Ovary (tissue), 9 donors: Measurements from ENCODE around the gene TTC7B. TPM values are rescaled to one million over a fixed set of nuclear protein-coding genes. Genes with fewer than 3 reads are reported as not detected.

ENCODE experiments used
- DNase-seq, 5 donors: peaks; one replicate each; pipeline ENCODE4 v3.0.0-alpha.2; 2019 to 2020
- H3K27ac ChIP-seq, 2 donors: fragments of 200-600 bp; one replicate each; pipeline versions ENCODE4 v1.5.1 to v1.8.0; 2019 to 2022
- H3K27me3 ChIP-seq: fragments of 200-600 bp; one replicate; pipeline ENCODE4 v1.8.0; 2022
- H3K36me3 ChIP-seq: fragments of 200-600 bp; sonication (generic); one replicate; pipeline ENCODE4 v1.5.1; 2019
- H3K4me1 ChIP-seq: one replicate; pipeline ENCODE4 v1.8.1; 2013; ENCODE audit warnings: mild to moderate bottlenecking, moderate library complexity; ENCODE audit not compliant: insufficient read depth
- H3K4me3 ChIP-seq: fragments of 200-600 bp; sonication (generic); one replicate; pipeline ENCODE4 v1.5.1; 2017
- H3K9me3 ChIP-seq, 2 donors: fragments of 200-600 bp in 1 of 2; sonication (generic) in 1 of 2; one replicate each; pipeline versions ENCODE4 v1.5.1 to v1.8.1; 2013 to 2019; ENCODE audit warnings: mild to moderate bottlenecking in 1 of 2, moderate library complexity in 1 of 2
- CTCF ChIP-seq, 3 donors: fragments of 450-650 bp in 2 of 3; fragments of 200-600 bp in 1 of 3; IDR thresholded peaks; one replicate each; pipeline versions ENCODE4 v1.5.1 to v1.8.0; 2016 to 2022; ENCODE audit warnings: antibody characterized with exemption in 3 of 3, mild to moderate bottlenecking in 1 of 3
- EP300 ChIP-seq: sonication (generic); formaldehyde crosslinking; IDR thresholded peaks from one replicate; pipeline ENCODE4 v1.6.1; 2017; ENCODE audit warnings: antibody characterized with exemption
- POLR2A ChIP-seq: fragments of 450-650 bp; IDR thresholded peaks from one replicate; pipeline ENCODE4 v1.6.1; 2017; ENCODE audit warnings: antibody characterized with exemption, mild to moderate bottlenecking, moderate library complexity
- WGBS, 3 donors: extraction: QIAGEN DNeasy Blood & Tissue Kit in 1 of 3; methylation state at CpG; one replicate each; pipeline versions ENCODE4 v1.1.5 to v1.1.7; 2013 to 2017; 5-methylcytosine and 5-hydroxymethylcytosine counted together
- intact Hi-C, 4 donors: fragments of 100-400 bp; cut with DNase I; formaldehyde crosslinking; loops; one replicate each; pipeline versions ENCODE4 v1.11.0 to v1.15.1; 2022 to 2023
- polyA plus RNA-seq, 2 donors: library from polyadenylated mRNA; stranded (reverse); fragments of 200-250 nt in 1 of 2; fragments of 350-450 nt in 1 of 2; fragmentation: Illumina TruSeq in 1 of 2; extraction: RNeasy Lipid Tissue Mini Kit (QIAGEN cat#74804) in 1 of 2; gene quantifications; one replicate each; pipeline ENCODE4 v1.2.3, GENCODE V29; 2013 to 2014
- total RNA-seq, 7 donors: library from RNA; depleted of rRNA in 2 of 7; stranded (reverse); fragments of >200 nt in 2 of 7; fragmentation: NEBNext Ultra II Directional in 3 of 7; extraction: Animal tissue kit (Norgen Biotek cat#: 25700) in 3 of 7; gene quantifications; one replicate each; pipeline versions ENCODE4 v1.1.0 to v1.2.4, GENCODE V29; 2016 to 2023
- donor health status: DM: no; HTN: no; CAD: no; lungs with moderate emphysema.
- donor health status: DM: no; HTN: no; CAD: no.
- donor health status: Bipolar disorder and iron deficiency.
- donor health status: DM: yes; HTN: yes; CAD: no.
- donor health status: DM: no; HTN: no; CAD: no.
- donor health status: DM: yes; HTN: yes; CAD: no.

The TTC7B gene
- total and polyA plus RNA-seq, 9 donors, result 18.2 to 39.5 (median 34.2) TPM

- no peak overlapping the region for H3K27ac ChIP-seq
These were observed 257.9 kb downstream of the TTC7B start for GRCh38 chr14:90558041-90558982.

GRCh38 chr14:90557516-90557915 lies 258.7 kb downstream of the TTC7B start:
- 95 to 96% (median 96%) methylated on average over 7 of the region's 7 CpGs for WGBS, 3 donors
- DNase-seq, result no peak
- Histone ChIP-seq H3K4me1 (no peaks in the 10 kb centered on the region), H3K9me3 (no peaks in the 10 kb centered on the region), H3K4me3 (no peak overlapping the region), H3K27ac (no peak overlapping the region), H3K27me3 (no peaks in the 10 kb centered on the region), H3K36me3 (no peaks in the 10 kb centered on the region)
- intact Hi-C loops, result no loop called here
- TF ChIP-seq EP300 (no peak), CTCF (IDR thresholded peaks at IDR 0.05) (no peak), POLR2A (no peak)

More at GRCh38 chr14:90558041-90558982, 257.9 kb downstream of the TTC7B start:
- intact Hi-C loops, result no loop called here
- Histone ChIP-seq H3K4me1 (no peaks in the 10 kb centered on the region), H3K36me3 (no peaks in the 10 kb centered on the region), H3K4me3 (no peak overlapping the region), H3K27me3 (no peaks in the 10 kb centered on the region), H3K9me3 (no peaks in the 10 kb centered on the region)
- WGBS, 3 donors, result 85 to 93% (median 88%) methylated on average over 30 of the region's 30 CpGs
- TF ChIP-seq CTCF (IDR thresholded peaks at IDR 0.05) (no peak), EP300 (no peak), POLR2A (no peak)
- DNase-seq, result no peak

GRCh38 chr14:90556666-90557450 lies 259.4 kb downstream of the TTC7B start:
- no peak overlapping the region for H3K27ac ChIP-seq
- WGBS, 3 donors, result 91 to 95% (median 94%) methylated on average over 12 of the region's 12 CpGs
- no peak overlapping the region for H3K4me3 ChIP-seq
- no peaks in the 10 kb centered on the region for H3K27me3 ChIP-seq
- no peaks in the 10 kb centered on the region for H3K36me3 ChIP-seq
- H3K9me3 ChIP-seq, result no peaks in the 10 kb centered on the region
- H3K4me1 ChIP-seq, result peaks cover 4% of the 10 kb centered on the region
- TF ChIP-seq EP300, result no peak
- TF ChIP-seq POLR2A, result no peak
- no peak for TF ChIP-seq CTCF (IDR thresholded peaks at IDR 0.05)
- no peak for DNase-seq
- intact Hi-C loops, result no loop called here

GRCh38 chr14:90556012-90556477 lies 260.2 kb downstream of the TTC7B start:
- peaks cover 6% of the 10 kb centered on the region for H3K4me1 ChIP-seq
- intact Hi-C loops, result no loop called here
- H3K27me3 ChIP-seq, result no peaks in the 10 kb centered on the region
- 50 to 74% (median 59%) methylated on average over 17 of the region's 17 CpGs for WGBS, 3 donors
- no peaks in the 10 kb centered on the region for H3K36me3 ChIP-seq
- no peak overlapping the region for H3K4me3 ChIP-seq
- peak overlapping the region in 1 of 2 donors; percentile 20 for H3K27ac ChIP-seq
- peak in 1 of 5 donors; percentile 41 for DNase-seq
- TF ChIP-seq POLR2A (no peak), CTCF (IDR thresholded peaks at IDR 0.05) (no peak), EP300 (no peak)
- no peaks in the 10 kb centered on the region for H3K9me3 ChIP-seq
